ENCODE measurements around the gene F2. TPM values are rescaled to one million over a fixed set of nuclear protein-coding genes. Genes with fewer than 3 reads are reported as not detected.

Gene F2
- total RNA-seq, 6 donors from 2014 or later = 0.37 to 0.40 TPM; not detected in 4

DNA sequence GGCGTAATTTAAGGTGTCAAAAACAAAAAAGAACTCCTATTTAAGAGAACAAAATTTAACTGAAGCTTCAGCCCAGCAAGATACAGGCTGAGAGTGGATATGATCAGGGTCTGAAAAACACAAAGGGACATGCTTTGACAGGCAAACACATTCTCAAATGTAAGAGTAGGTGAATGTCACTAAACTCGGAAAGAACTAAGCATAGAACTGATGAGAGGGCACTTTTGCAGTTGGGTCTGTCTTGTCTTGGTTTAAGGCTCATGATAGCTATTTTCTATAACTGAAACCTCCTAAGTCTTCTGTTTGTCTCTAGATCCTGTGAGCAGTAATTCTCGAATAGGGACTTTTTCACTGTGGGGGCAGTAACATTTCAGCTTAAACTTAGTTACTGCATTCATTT lies 27.0 kb downstream of the F2 start:
- Histone ChIP-seq H3K27me3 (no peaks in the 10 kb centered on the region), H3K27ac (no peak overlapping the region), H3K4me1 (no peaks in the 10 kb centered on the region), H3K36me3 (peaks cover 27 to 99% (median 87%) of the 10 kb centered on the region in 4 donors), H3K4me3 (no peak overlapping the region), H3K9me3 (no peaks in the 10 kb centered on the region)
- 86 to 88% methylated on average over 3 of the region's 3 CpGs for WGBS, 2 donors
- ATAC-seq (ENCODE audit: low FRiP score in 2 of 2) (no peak), DNase-seq (no peak)
- no peak for TF ChIP-seq EP300 (IDR thresholded peaks at IDR 0.05)

DNA sequence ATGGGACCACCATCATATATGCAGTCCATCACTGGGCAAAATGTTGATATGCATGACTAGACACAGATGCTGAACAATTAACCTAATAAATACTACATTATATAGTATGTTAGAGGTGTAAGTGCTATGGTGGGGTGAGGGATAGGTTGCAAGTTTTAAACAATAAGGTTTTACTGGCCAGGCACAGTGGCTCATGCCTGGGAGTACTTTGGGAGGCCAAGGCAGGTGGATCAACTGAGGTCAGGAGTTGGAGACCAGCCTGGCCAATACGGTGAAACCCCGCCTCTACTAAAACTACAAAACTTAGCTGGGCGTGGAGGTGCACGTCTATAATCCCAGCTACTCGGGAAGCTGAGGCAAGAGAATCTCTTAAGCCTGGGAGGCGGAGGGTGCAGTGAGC lies 28.1 kb downstream of the F2 start:
- peaks cover 34 to 97% (median 89%) of the 10 kb centered on the region in 4 donors for H3K36me3 ChIP-seq
- ATAC-seq (ENCODE audit: low FRiP score in 2 of 2) (no peak), DNase-seq (no peak)
- no peak overlapping the region for H3K4me3 ChIP-seq
- H3K9me3 ChIP-seq = no peaks in the 10 kb centered on the region
- 93 to 94% methylated on average over 6 of the region's 6 CpGs for WGBS, 2 donors
- no peaks in the 10 kb centered on the region for H3K27me3 ChIP-seq
- no peak overlapping the region for H3K27ac ChIP-seq
- H3K4me1 ChIP-seq = no peaks in the 10 kb centered on the region
- TF ChIP-seq EP300 (IDR thresholded peaks at IDR 0.05) (no peak), POLR2A (IDR thresholded peaks at IDR 0.05) (no peak), POLR2AphosphoS5 (IDR thresholded peaks at IDR 0.05) (no peak), CTCF (IDR thresholded peaks at IDR 0.05) (no peak)

DNA sequence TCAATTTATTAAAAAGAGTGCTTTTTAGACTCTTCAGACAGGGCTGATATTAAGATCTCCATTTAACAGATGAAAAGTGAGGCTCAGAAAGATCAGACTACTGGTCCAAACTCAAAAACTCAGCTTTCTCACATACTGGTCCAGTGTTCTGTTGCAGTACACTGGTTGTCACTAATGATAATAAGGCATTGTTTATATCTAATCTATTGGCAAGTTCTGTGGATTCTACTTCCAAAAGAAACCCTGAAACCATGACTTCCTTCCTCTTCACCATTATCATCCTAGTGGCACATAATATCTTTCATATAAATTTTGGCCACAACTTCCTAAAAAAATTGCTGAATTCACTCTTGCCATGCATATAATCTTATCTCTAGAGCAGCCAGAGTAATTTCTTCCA lies 36.9 kb downstream of the F2 start:
- Histone ChIP-seq H3K4me1 (no peaks in the 10 kb centered on the region), H3K36me3 (peaks cover 47 to 93% (median 76%) of the 10 kb centered on the region in 4 donors), H3K27ac (no peak overlapping the region), H3K4me3 (no peak overlapping the region), H3K9me3 (no peaks in the 10 kb centered on the region), H3K27me3 (no peaks in the 10 kb centered on the region)
- no peak for ATAC-seq (ENCODE audit: low FRiP score in 2 of 2)
- no peak for TF ChIP-seq POLR2A (IDR thresholded peaks at IDR 0.05)
- TF ChIP-seq EP300 (IDR thresholded peaks at IDR 0.05) = no peak
- TF ChIP-seq CTCF (IDR thresholded peaks at IDR 0.05) = no peak
- DNase-seq = no peak

GRCh38 chr11:46759196-46759595 lies 40.2 kb downstream of the F2 start:
- no peak overlapping the region for H3K27ac ChIP-seq
- TF ChIP-seq POLR2A (IDR thresholded peaks at IDR 0.05) (no peak), EP300 (IDR thresholded peaks at IDR 0.05) (no peak), CTCF (IDR thresholded peaks at IDR 0.05) (no peak), POLR2AphosphoS5 (IDR thresholded peaks at IDR 0.05) (no peak)
- H3K36me3 ChIP-seq = peaks cover 26 to 95% (median 75%) of the 10 kb centered on the region in 4 donors
- H3K9me3 ChIP-seq = no peaks in the 10 kb centered on the region
- no peak overlapping the region for H3K4me3 ChIP-seq
- 96 to 99% methylated on average over 5 to 6 of the region's 6 CpGs for WGBS, 2 donors
- H3K4me1 ChIP-seq = no peaks in the 10 kb centered on the region
- ATAC-seq (ENCODE audit: low FRiP score in 2 of 2) (no peak), DNase-seq (no peak)
- no peaks in the 10 kb centered on the region for H3K27me3 ChIP-seq

DNA sequence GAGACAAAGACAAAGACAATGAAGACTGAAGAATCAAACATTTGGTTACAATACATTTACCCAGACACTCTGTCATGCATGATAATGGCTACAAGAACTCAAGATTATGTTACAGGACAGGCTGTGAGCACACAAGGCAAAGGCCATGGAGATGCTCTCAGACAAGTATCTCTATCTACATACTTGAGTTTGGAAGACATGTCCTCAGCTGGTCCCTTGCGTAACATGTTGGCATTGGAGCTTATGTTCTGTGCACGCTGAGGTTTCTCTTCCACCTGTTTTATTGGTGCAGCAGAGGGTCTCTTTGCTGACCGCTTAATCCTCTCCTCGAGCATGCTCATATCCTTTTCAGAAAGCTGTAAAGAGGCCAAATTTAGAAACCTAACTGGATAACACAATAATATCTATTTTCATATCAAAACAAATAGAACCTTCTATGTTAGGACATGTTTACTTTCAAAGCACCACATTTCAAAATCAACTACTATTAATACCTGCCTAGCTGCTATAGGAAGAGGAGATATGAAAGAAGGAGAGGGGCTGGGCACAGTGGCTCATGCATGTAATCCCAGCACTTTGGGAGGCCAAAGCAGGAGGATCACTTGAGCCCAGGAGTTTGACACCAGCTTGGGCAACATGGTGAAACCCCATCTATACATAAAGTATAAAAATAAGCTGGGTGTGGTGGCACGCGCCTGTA lies 41.6 kb downstream of the F2 start:
- TF ChIP-seq POLR2A (IDR thresholded peaks at IDR 0.05) = no peak
- TF ChIP-seq CTCF (IDR thresholded peaks at IDR 0.05) = no peak
- no peak for TF ChIP-seq POLR2AphosphoS5 (IDR thresholded peaks at IDR 0.05)
- TF ChIP-seq EP300 (IDR thresholded peaks at IDR 0.05) = no peak
- Histone ChIP-seq H3K4me1 (no peaks in the 10 kb centered on the region), H3K36me3 (peaks cover 20 to 92% (median 65%) of the 10 kb centered on the region in 4 donors), H3K27me3 (no peaks in the 10 kb centered on the region), H3K4me3 (no peak overlapping the region), H3K9me3 (no peaks in the 10 kb centered on the region), H3K27ac (no peak overlapping the region)
- 95 to 96% methylated on average over 6 of the region's 6 CpGs for WGBS, 2 donors
- no peak for DNase-seq
- no peak for ATAC-seq (ENCODE audit: low FRiP score in 2 of 2)
